IPS DF 19.7 (cell line): ENCODE results near the gene INTS13.
A peak's percentile ranks its signal among the peaks of the same experiment; 100 is the strongest.
"Not testable (repeated sequence)": the region's sequence is repeated elsewhere in the genome, so short reads cannot be mapped to it uniquely, and the experiment has no call there.

Experiments
- DNase-seq: peaks from one replicate; pipeline ENCODE4 v3.0.0-alpha.2; 2013; ENCODE audit warnings: low read depth, low spot score

INTS13 gene

DNA sequence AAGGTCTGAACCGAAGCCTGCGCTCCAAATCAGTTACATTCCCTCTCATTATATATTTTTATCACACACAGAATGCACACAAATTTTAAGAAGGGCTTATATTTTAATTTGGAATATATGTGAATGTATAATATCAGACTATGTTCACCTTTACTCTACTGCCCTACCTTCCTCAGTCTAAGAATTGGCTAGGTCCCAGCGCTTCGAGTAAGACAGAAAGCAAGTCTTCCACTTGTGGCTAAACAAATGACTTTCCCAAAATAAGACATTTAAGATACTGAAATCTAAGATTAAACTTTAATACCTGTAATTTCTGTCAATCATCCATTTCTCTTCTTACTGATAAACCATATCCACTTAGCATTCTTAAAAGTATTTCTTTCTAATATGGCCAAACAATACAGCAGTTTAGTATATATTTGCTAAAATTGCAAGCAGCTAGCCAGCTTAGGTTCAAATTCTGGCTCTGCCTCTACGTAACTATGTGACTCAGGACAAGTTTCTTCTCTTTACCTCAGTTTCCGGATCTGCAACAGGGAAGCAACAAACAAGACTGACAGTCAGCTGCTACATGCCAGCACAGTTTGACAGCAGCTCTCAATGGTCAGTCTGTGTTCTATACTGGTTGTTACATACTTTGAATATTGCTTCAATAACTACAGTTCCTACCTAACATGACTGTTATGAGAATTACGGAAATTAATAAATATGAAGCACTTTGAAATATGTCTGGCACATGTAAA, 2.0 kb downstream of the INTS13 start:
- no peak for DNase-seq

DNA sequence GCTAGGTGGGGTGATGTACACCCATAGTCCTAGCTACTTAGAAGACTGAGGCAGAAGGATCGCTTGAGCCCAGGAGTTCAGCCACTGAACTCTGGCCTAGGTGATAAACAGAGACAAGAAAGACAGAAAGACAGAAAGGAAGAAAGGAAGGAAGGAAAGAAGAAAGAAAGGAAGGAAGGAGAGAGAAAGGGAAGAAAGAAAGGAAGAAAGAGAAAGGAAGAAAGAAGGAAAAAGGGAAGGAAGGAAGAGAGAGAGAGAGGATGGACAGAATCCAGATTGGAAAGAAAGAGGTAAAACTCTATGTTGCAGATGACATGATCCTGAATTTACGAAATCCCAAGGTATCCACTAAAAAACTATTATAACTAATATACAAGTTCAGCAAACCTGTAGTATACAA, 8.2 kb downstream of the INTS13 start:
- no peak for DNase-seq

DNA sequence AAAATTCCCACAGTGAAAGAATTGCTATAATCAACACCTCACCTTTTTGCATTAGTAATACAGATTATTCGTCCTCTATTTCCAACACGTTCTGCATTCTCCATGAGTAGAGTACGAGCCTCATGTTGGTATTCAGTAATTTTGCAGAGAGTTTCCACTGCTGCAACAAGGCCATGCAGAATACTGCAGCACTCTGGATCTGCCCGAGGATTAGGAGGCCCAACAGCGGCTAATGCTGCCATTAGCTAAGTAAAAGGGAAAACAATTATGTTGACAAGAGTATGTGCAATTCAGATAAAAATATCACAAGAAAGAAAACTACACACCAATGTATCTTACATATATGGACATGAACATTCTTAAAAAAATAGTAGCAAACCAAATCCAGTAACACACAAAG, 9.1 kb downstream of the INTS13 start:
- DNase-seq, result no peak

DNA sequence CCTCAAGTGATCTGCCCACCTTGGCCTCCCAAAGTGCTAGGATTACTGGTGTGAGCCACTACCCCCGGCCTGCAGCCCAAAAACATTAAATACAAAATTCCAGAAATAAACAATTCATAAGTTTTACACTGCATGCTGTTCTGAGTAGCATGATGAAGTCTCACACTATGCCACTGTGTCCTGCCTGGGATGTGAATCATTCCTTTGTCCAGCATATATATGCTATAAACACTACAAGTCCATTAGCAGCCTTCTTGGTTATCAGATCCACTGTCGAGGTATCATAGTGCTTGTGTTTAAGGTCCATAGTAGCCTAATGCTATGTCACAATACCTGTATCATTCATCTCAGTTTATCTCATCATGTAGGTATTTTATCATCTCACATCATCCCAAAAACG, 15.9 kb downstream of the INTS13 start:
- no peak for DNase-seq

- no peak for DNase-seq
Measured at GRCh38 chr12:26919216-26919555, 18.6 kb downstream of the INTS13 start.

DNA sequence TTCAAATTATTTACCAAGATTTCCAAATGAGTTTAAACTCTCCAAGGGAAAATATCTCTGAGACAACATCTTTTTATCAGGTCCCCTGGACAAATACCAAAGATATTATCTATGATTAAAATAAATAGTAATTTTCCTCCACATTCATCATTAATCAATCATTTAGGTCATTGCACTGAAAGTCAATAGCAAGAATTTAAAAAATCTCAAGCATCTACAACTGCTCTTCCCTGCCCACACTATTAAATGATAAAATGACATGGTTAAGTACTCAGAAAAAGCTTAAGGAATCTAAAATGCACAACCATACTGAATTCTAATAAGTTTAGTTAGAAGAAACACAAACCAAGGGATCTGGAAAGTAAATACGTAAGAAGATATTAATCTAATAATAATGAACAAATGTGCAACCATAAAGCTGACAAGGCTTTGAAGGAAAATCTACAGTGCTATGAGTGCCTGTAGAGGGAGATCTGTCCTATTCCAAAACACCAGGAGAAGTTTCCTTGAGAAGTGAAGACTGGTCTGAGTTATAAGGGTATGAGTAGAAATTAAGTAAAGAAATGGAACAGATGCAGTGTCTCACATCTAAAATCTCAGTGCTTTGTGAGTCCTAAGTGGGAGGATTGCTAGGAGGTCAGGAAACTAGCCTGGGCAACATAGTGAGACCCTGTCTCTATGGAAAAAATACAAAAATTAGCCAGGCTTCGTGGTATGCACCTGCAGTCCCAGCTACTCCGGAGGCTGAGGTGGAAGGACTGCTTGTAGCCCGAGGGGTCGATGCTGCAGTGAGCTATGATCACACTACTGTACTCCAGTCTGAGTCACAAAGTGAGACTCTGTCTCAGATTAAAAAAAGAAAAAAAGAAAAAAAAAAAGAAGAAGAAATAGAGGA, 19.2 kb downstream of the INTS13 start:
- no peak for DNase-seq

DNA sequence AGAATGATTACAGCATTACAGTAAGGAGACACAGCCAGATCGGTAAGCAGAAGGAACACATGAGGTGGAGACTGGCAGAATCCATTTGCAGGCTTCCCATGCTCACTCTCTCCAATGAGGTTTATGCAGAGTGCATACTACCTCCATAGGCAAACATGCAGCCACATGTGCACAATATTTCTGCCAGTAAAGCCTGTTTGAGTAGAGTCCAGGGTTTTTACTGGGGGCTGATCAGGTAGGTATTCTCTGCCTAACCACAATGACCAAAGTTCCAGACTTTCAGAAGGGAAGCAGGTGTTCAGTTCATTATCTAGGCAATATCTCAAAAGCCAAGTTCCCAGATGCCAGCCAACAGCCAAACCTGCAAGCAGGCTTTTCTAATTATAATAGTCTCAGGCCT, 31.1 kb downstream of the INTS13 start:
- DNase-seq, result no peak

DNA sequence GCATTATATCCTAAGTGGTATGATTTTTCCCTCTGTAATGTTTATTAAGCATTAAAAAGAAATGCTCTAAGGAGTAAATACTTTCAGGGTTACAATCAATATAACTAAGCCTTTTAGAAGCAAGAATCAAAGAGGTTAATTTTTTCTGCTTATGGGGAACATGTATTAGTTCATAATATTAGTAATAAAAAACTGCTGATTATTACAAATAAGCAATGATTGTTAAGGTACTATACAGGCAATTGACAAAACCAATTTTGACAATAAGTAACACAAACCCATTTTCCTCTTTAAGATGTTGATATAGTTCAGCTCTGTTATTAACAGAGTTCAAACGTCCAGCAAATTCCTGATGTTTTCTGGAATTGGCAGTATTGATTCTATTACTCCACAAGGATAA, 31.8 kb downstream of the INTS13 start:
- DNase-seq, result no peak

- DNase-seq, result not testable (repeated sequence)
Measured at GRCh38 chr12:26903396-26903795, 34.4 kb downstream of the INTS13 start.

DNA sequence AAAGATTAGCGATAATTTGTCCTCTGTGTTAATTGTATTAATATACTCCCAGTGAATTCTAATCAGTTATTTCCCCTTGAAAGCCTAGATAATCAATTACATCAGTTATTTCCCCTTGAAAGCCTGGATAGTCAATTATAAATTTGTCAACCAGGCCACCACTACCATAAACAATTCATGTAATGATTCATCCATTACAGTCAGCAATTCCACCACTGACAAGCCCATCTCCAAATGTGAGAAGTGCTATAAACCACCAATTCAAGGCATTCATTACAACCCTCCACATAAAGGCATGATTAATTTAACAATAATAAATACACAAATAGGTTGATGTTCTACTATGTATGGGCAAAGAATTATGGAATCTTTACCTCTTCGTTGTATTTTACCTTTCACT, 40.9 kb downstream of the INTS13 start:
- no peak for DNase-seq

GRCh38 chr12:26895672-26896071, 42.1 kb downstream of the INTS13 start:
- no peak for DNase-seq

DNA sequence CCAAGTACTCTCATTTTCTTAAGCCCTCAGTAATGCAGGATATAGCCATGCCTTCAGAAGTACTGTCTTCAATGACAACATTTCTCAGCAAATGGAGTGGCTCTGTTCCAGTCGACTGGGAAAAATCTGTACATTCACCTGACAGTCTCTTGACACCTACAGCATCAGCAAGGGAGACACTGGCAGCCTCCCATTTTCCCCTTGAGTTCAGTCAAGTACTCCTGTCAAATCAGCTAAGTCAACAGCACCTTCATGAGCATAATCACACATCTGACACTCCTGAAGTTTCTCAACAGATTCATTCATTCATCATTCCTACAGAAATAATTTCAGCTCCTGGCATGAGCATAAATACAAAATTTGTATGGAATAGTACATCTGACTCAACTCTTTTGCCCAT, 46.1 kb downstream of the INTS13 start:
- DNase-seq, result no peak

GRCh38 chr12:26890784-26891183, 47.0 kb downstream of the INTS13 start:
- no peak for DNase-seq

GRCh38 chr12:26884765-26885576, 52.8 kb downstream of the INTS13 start:
- peak; percentile 61 for DNase-seq

GRCh38 chr12:26880625-26881024, 57.2 kb downstream of the INTS13 start:
- no peak for DNase-seq

GRCh38 chr12:26878661-26879119, 59.1 kb downstream of the INTS13 start:
- DNase-seq, result no peak

GRCh38 chr12:26874501-26875296, 63.1 kb downstream of the INTS13 start:
- DNase-seq, result no peak

GRCh38 chr12:26872625-26873024, 65.2 kb downstream of the INTS13 start:
- no peak for DNase-seq

GRCh38 chr12:26871985-26872384, 65.8 kb downstream of the INTS13 start:
- DNase-seq, result no peak

- no peak for DNase-seq
Measured at GRCh38 chr12:26870491-26871419, 67.0 kb downstream of the INTS13 start.
